Stimulated activated CD8-positive, alpha-beta memory T cell treated with anti-CD3 and anti-CD28 coated beads, Interleukin-15, amount 100 ng/mL, for 24 hours (primary cell): ENCODE data around the gene KCNJ9.
"Not testable (repeated sequence)": the region's sequence is repeated elsewhere in the genome, so short reads cannot be mapped to it uniquely, and the experiment has no call there.

Experiments
- DNase-seq: peaks from one replicate; pipeline ENCODE4 v3.0.0-alpha.2; 2020; ENCODE audit warnings: low read depth

The KCNJ9 gene

GRCh38 chr1:160126342-160126741 lies 45.0 kb downstream of the KCNJ9 start:
- DNase-seq: not testable (repeated sequence)

DNA sequence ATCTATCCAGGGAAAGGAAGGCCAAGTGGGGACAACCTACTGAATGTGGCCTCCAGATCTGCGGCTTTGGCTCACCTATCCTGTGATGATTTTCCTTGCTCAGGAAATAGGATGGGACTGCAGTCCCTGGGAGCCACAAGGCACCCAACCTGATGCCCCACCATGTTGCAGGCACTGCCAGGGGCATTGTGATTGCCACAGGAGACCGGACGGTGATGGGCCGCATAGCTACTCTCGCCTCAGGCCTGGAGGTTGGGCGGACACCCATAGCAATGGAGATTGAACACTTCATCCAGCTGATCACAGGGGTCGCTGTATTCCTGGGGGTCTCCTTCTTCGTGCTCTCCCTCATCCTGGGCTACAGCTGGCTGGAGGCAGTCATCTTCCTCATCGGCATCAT lies 46.0 kb downstream of the KCNJ9 start:
- DNase-seq: no peak

DNA sequence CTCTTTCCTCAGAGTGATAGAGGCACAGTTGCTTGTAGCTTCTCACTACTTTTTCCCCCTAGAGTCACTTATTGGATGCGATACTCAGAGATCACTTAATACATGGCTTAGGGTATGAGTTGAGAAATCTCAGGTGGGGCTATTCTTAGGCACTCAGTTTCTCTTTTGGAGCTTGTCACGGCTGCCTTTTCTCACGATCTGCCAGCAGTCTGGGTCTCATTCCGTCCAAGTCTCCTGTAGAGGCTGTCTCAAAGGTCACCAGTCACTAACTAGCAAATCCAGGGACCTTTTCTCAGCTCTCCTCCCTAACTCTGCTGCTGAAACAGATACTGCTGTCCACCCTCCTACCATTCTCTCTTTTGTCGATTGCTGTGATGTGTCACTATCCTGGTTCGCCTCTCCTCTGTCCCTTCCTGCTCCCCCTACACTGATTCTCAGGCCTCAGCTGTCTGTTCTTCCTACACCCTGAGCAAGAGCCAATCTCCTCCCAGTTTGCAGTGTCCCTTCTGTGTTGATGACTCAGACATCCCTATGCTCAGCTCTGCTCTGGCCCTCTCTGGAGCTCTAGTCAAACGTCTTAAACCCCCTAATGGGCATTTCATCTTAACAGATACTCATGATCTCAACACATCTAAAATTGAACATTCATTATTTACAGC lies 46.7 kb downstream of the KCNJ9 start:
- no peak for DNase-seq

DNA sequence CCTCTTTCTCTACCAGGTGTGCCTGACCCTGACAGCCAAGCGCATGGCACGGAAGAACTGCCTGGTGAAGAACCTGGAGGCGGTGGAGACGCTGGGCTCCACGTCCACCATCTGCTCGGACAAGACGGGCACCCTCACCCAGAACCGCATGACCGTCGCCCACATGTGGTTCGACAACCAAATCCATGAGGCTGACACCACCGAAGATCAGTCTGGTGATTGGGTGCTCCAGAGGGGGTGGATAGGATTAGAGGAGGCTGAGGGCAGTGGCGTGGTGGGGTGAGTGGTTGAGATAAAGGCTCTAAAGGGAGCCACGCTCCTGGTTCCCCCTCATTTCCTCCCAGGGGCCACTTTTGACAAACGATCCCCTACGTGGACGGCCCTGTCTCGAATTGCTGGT lies 47.3 kb downstream of the KCNJ9 start:
- no peak for DNase-seq

- no peak for DNase-seq
Observed at GRCh38 chr1:160129046-160129445, 47.7 kb downstream of the KCNJ9 start.

- no peak for DNase-seq
Observed at GRCh38 chr1:160129558-160129957, 48.2 kb downstream of the KCNJ9 start.

DNA sequence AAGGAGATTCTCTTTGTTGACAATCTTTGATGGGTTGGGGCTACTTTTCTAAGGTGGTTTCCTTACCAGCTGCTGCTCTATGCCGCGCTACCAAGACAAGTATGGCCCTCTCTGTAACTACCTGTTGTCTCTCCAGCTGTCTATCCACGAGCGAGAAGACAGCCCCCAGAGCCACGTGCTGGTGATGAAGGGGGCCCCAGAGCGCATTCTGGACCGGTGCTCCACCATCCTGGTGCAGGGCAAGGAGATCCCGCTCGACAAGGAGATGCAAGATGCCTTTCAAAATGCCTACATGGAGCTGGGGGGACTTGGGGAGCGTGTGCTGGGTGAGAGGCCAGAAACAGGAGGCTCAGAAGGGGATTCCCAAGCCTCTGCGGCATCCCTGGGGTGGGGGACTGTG lies 48.6 kb downstream of the KCNJ9 start:
- DNase-seq: no peak

GRCh38 chr1:160130486-160130885 lies 49.1 kb downstream of the KCNJ9 start:
- DNase-seq: no peak

DNA sequence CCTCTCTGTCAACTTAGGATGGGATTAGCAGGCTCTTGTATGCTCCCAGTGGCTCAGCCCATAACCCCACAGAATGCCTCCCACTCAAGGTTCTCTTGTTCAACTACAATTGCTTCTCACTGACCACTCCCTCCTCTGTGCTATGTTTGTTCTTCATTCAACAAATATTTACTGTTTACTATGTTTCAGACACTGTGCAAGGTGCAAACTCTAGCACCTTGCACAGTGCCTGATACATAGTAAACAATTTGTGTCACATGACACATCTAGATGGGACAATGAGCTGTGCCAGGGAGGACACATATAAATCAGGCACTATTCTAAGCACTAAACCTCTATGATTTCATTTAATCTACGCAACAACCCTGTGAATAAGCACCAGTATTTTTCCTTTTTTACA lies 49.6 kb downstream of the KCNJ9 start:
- DNase-seq: no peak

DNA sequence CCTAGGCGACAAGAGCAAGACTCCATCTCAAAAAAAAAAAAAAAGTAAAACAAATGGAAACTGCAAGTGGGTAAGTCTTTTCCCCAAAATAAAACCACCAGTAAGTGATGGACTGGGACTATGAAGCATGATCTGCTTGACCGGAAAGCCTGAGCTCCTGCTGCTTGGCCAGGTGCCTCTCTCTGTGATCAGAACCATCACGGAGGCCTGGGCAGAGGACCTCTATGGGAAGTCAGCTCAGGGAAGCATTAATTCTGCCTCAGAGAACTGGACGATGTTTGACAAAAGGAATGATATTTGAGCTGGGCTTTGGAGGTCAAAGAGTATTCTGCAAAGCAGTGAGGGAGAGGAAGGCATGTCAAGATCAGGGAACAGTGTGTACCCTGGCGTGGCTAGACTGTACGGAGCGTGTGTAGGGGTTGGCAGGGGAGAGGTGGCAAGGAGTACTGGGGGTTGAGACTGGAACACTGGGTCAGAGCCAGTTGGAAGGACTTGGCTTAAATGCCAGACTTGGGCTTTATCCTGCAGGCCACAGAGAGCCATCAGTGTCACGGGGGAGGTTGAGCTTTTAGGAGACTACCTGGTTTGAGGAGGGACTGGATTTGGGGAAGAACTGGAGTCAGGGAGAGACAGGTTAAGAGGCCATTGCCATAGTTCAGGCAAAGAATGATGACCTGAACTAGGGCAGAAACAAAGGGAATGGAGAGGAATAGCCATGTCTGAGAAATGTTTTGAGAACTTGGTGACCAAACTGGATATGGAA lies 50.6 kb downstream of the KCNJ9 start:
- DNase-seq: no peak

- DNase-seq: no peak
Observed at GRCh38 chr1:160133990-160134770, 52.8 kb downstream of the KCNJ9 start.

- DNase-seq: no peak
Observed at GRCh38 chr1:160134791-160135572, 53.6 kb downstream of the KCNJ9 start.

- no peak for DNase-seq
Observed at GRCh38 chr1:160136121-160136925, 55.0 kb downstream of the KCNJ9 start.

DNA sequence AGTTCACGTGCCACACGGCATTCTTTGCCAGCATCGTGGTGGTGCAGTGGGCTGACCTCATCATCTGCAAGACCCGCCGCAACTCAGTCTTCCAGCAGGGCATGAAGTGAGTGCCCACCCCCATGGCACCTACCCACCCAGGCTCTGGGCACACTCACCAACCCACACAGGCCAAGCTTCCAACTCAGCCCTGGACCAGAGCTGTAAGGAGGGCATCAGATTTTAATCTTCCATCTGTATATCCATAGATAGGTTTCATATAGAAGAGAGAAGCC lies 55.5 kb downstream of the KCNJ9 start:
- no peak for DNase-seq

- no peak for DNase-seq
Observed at GRCh38 chr1:160137216-160137862, 56.0 kb downstream of the KCNJ9 start.

- no peak for DNase-seq
Observed at GRCh38 chr1:160139840-160140239, 58.5 kb downstream of the KCNJ9 start.
